Lower lobe of right lung (tissue), 2 donors: Measurements from ENCODE around the gene RMC1. TPM values are rescaled to one million over a fixed set of nuclear protein-coding genes. Genes with fewer than 3 reads are reported as not detected.

Source experiments
- ATAC-seq, 2 donors: fragments of 200-7000 bp; cut with Tn5 transposase; one replicate each; pipeline ENCODE4 v1.9.1; 2020 to 2022; ENCODE audit warnings: mild to moderate bottlenecking in 2 of 2, moderate library complexity in 2 of 2
- DNase-seq: peaks from one replicate; pipeline ENCODE4 v3.0.0-alpha.2; 2020
- H3K27ac ChIP-seq: fragments of 200-600 bp; one replicate; pipeline ENCODE4 v1.8.0; 2022
- H3K27me3 ChIP-seq: fragments of 200-600 bp; one replicate; pipeline ENCODE4 v1.8.0; 2022; ENCODE audit warnings: low read depth
- H3K36me3 ChIP-seq: fragments of 200-600 bp; one replicate; pipeline ENCODE4 v1.8.0; 2022; ENCODE audit warnings: mild to moderate bottlenecking
- H3K4me1 ChIP-seq: fragments of 200-600 bp; one replicate; pipeline ENCODE4 v1.8.0; 2022
- H3K4me3 ChIP-seq: fragments of 200-600 bp; one replicate; pipeline ENCODE4 v1.8.0; 2022; ENCODE audit warnings: mild to moderate bottlenecking
- H3K9me3 ChIP-seq: fragments of 200-600 bp; one replicate; pipeline ENCODE4 v1.8.0; 2022
- CTCF ChIP-seq: fragments of 200-600 bp; IDR thresholded peaks from one replicate; pipeline ENCODE4 v1.8.0; 2022; ENCODE audit warnings: antibody characterized with exemption, mild to moderate bottlenecking
- intact Hi-C: fragments of 100-400 bp; cut with DNase I; formaldehyde crosslinking; loops from one replicate; pipeline ENCODE4 v1.11.0; 2022
- total RNA-seq: library from RNA; stranded (reverse); fragmentation: NEBNext Ultra II Directional; extraction: Animal tissue kit (Norgen Biotek cat#: 25700); gene quantifications from one replicate; pipeline ENCODE4 v1.2.1, GENCODE V29; 2021
- donor health status: DM: no; HTN: yes; CAD: no; lungs with severe emphysema.

RMC1 gene
- total RNA-seq, 1 donor from 2014 or later, result 34.2 TPM

DNA sequence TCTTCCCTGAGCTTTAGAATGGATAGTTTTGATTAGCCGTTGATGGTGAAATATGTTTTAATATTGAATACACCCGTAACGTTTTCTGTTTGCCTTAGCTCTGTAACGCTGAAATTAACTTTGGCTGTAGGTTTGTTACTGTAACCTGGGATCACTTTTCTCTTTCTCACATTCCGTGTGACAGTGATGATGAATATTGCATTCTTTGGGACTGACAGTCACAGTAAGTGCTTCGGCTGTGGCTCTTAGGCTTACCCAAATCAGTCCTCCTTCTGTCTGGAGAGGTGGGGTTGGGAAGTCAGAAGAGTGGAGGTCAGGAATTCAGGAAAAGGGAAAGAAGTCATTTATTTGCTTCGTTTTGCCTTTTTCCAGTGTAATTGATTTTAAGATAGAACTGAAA lies 18.0 kb downstream of the RMC1 start:
- no peaks in the 10 kb centered on the region for H3K27me3 ChIP-seq
- H3K4me1 ChIP-seq, result peaks cover 27% of the 10 kb centered on the region
- H3K4me3 ChIP-seq, result no peak overlapping the region
- TF ChIP-seq CTCF, result no peak
- intact Hi-C loops, result no loop called here
- H3K9me3 ChIP-seq, result no peaks in the 10 kb centered on the region
- peaks cover 100% of the 10 kb centered on the region for H3K36me3 ChIP-seq
- no peak for ATAC-seq
- H3K27ac ChIP-seq, result peak overlapping the region; percentile 66
- no peak for DNase-seq

DNA sequence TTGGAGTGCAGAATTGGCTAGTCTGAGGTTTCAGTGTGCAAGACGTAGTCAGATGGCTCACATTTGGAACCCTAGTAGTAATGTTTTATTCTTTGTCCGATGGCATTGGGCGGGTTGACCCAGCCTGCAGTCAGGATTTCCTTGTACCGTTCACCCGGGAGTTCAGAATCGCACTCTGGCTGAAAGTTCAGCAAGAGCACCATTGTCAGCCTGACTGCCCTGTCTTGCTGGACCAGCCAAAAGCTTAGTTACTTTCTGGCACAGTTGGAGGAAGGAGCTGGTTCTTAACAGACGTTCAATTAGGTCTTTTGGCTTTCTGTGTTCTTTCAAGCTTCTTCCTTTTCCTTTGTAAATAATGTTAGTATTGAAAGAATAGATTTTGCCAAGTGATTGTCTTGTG lies 18.6 kb downstream of the RMC1 start:
- peaks cover 100% of the 10 kb centered on the region for H3K36me3 ChIP-seq
- no peaks in the 10 kb centered on the region for H3K27me3 ChIP-seq
- TF ChIP-seq CTCF, result no peak
- intact Hi-C loops, result no loop called here
- no peaks in the 10 kb centered on the region for H3K9me3 ChIP-seq
- peak overlapping the region; percentile 66 for H3K27ac ChIP-seq
- peaks cover 27% of the 10 kb centered on the region for H3K4me1 ChIP-seq
- DNase-seq (no peak), ATAC-seq (no peak)
- H3K4me3 ChIP-seq, result no peak overlapping the region

DNA sequence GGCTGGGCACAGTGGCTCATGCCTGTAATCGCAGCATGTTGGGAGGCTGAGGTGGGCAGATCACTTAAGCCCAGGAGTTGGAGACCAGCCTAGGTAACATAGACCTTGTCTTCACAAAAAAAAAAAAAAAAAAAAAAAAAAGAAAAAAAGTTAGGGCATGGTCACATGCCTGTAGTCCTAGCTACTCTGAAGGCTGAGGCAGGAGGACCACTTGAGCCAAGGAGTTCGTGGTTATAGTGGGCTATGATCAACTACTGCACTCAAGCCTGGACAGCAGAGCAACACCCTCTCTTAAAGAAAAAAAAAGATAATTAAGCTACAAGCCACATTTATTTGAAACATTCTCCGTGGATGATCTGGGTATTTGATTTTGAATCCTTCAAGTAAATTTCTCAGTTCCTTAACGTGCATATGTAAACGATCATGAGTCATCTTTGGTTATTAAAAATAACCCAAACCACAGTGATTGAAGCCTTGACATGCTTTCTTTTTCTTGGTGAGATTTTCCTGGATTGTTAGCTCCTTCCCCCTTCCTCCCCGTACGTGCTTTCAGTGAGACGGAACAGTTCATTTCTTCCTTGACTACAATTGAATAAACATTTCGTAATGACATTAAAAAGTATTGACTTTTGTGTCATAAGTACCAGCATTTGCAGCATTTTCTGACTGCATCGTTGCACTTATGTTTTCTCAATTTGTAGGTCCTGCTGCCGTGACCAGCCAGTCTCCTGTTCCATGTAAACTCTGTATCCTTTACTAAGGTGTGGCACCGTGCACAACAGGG lies 20.3 kb downstream of the RMC1 start:
- peaks cover 33% of the 10 kb centered on the region for H3K4me1 ChIP-seq
- DNase-seq, result no peak
- H3K27me3 ChIP-seq, result no peaks in the 10 kb centered on the region
- no peak for TF ChIP-seq CTCF
- H3K36me3 ChIP-seq, result peaks cover 100% of the 10 kb centered on the region
- H3K27ac ChIP-seq, result peak overlapping the region; percentile 66
- H3K4me3 ChIP-seq, result no peak overlapping the region
- intact Hi-C loops, result no loop called here
- peak; percentile 69 to 80 for ATAC-seq
- H3K9me3 ChIP-seq, result no peaks in the 10 kb centered on the region

- Histone ChIP-seq H3K9me3 (no peaks in the 10 kb centered on the region), H3K27me3 (no peaks in the 10 kb centered on the region), H3K36me3 (peaks cover 100% of the 10 kb centered on the region), H3K4me1 (peaks cover 38% of the 10 kb centered on the region), H3K27ac (peak overlapping the region; percentile 66), H3K4me3 (no peak overlapping the region)
- intact Hi-C loops, result no loop called here
- DNase-seq (no peak), ATAC-seq (no peak)
- TF ChIP-seq CTCF, result no peak
Measured at GRCh38 chr18:23524213-23524707, 20.9 kb downstream of the RMC1 start.

GRCh38 chr18:23526501-23527063 lies 23.3 kb downstream of the RMC1 start:
- DNase-seq, result no peak
- H3K36me3 ChIP-seq, result peaks cover 100% of the 10 kb centered on the region

More at GRCh38 chr18:23526501-23527063, 23.3 kb downstream of the RMC1 start:
- TF ChIP-seq CTCF, result no peak
- no peak overlapping the region for H3K4me3 ChIP-seq
- H3K27me3 ChIP-seq, result no peaks in the 10 kb centered on the region
- H3K27ac ChIP-seq, result no peak overlapping the region
- H3K4me1 ChIP-seq, result peaks cover 40% of the 10 kb centered on the region
- H3K9me3 ChIP-seq, result no peaks in the 10 kb centered on the region
- no peak for ATAC-seq
- intact Hi-C loops, result no loop called here
